MM.1S (cell line): ENCODE measurements around the gene BCL2.

Source experiments
- DNase-seq: peaks from one replicate; pipeline ENCODE4 v3.0.0-alpha.2; 2015
- H2AFZ ChIP-seq: fragments of 300-600 bp; sonication (generic); 2 replicates; pipeline ENCODE4 v1.6.0; 2016; ENCODE audit warnings: antibody characterized with exemption, low read length
- H3F3A ChIP-seq: fragments of 300-600 bp; sonication (generic); 2 replicates; pipeline ENCODE4 v1.6.1; 2016; ENCODE audit warnings: mild to moderate bottlenecking, antibody characterized with exemption, low read length, moderate library complexity, mixed read lengths; ENCODE audit not compliant: insufficient read depth
- H3K27ac ChIP-seq: fragments of 300-600 bp; sonication (generic); 2 replicates; pipeline ENCODE4 v1.5.1; 2016; ENCODE audit warnings: mild to moderate bottlenecking, low read length
- H3K27me3 ChIP-seq: fragments of 300-600 bp; sonication (generic); replicated peaks from 2 replicates; pipeline ENCODE4 v1.6.0; 2016; ENCODE audit warnings: low read length; ENCODE audit not compliant: insufficient read depth
- H3K36me3 ChIP-seq: fragments of 300-600 bp; sonication (generic); replicated peaks from 2 replicates; pipeline ENCODE4 v1.6.1; 2016; ENCODE audit warnings: mild to moderate bottlenecking, low read length, mixed read lengths; ENCODE audit not compliant: insufficient read depth
- H3K4me1 ChIP-seq: fragments of 300-600 bp; sonication (generic); 2 replicates; pipeline ENCODE4 v1.6.1; 2016; ENCODE audit warnings: low read length, mixed read lengths
- H3K4me2 ChIP-seq: fragments of 300-600 bp; sonication (generic); 2 replicates; pipeline ENCODE4 v1.6.0; 2016; ENCODE audit warnings: low read depth, low read length
- H3K4me3 ChIP-seq: fragments of 300-600 bp; sonication (generic); 2 replicates; pipeline ENCODE4 v1.5.1; 2016; ENCODE audit warnings: low read length, mixed read lengths
- H3K79me2 ChIP-seq: fragments of 300-600 bp; sonication (generic); 2 replicates; pipeline ENCODE4 v1.6.1; 2016; ENCODE audit warnings: mixed run types, low read length, mixed read lengths
- H3K9ac ChIP-seq: fragments of 300-600 bp; sonication (generic); 2 replicates; pipeline ENCODE4 v1.6.1; 2016; ENCODE audit warnings: low read length, mixed read lengths
- H3K9me2 ChIP-seq: fragments of 300-600 bp; sonication (generic); replicated peaks from 2 replicates; pipeline ENCODE4 v1.6.1; 2016; ENCODE audit warnings: mild to moderate bottlenecking, low read length, mixed read lengths; ENCODE audit not compliant: insufficient read depth
- H3K9me3 ChIP-seq: fragments of 300-600 bp; sonication (generic); replicated peaks from 2 replicates; pipeline ENCODE4 v1.6.1; 2016; ENCODE audit warnings: mild to moderate bottlenecking, low read length, mixed read lengths; ENCODE audit not compliant: insufficient read depth
- H4K20me1 ChIP-seq: fragments of 300-600 bp; sonication (generic); 2 replicates; pipeline ENCODE4 v1.6.1; 2016; ENCODE audit warnings: mild to moderate bottlenecking, low read length, moderate library complexity, mixed read lengths; ENCODE audit not compliant: insufficient read depth
- EZH2 ChIP-seq: fragments of 300-600 bp; sonication (generic); optimal IDR thresholded peaks from 2 replicates; pipeline ENCODE3; 2017; ENCODE audit warnings: low read depth, mild to moderate bottlenecking, antibody characterized with exemption, low read length, mixed read lengths
- EZH2phosphoT487 ChIP-seq: fragments of 300-600 bp; sonication (generic); IDR thresholded peaks from 2 replicates; pipeline ENCODE4 v1.6.1; 2018; ENCODE audit warnings: antibody characterized with exemption, low read length
- TF ChIP-seq, protein P1 (sequence below): fragments of 300-600 bp; sonication (generic); IDR thresholded peaks from 2 replicates; pipeline ENCODE4 v1.5.1; 2016; ENCODE audit warnings: antibody characterized with exemption, low read length, mixed read lengths

The BCL2 gene

DNA sequence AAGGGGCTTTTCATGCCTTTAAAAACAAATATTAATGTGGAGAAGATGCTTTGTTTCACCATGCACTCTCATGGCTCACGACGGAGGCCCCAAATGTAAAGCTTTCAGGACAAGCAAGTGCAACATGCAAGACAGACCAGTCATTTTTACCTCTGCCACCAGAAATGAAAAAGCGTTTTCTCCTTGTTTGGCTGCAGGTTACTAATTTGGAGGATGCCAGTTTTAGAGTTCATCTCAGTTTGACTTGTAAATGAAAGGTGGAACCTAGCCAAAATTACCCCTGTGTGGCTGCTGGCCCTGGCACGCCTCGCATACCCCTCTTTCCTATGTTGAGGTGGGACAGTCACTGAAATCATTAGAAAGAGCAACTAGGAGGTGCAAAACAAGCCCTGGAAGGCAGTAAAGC is 138.6 kb downstream of the BCL2 start:
- no peak overlapping the region for H3K4me3 ChIP-seq
- no peaks in the 10 kb centered on the region for H4K20me1 ChIP-seq
- no peaks in the 10 kb centered on the region for H3K27me3 ChIP-seq
- H3K36me3 ChIP-seq = no peaks in the 10 kb centered on the region
- no peaks in the 10 kb centered on the region for H3K9me3 ChIP-seq
- H3K4me1 ChIP-seq = peaks cover 12% of the 10 kb centered on the region
- H3K9ac ChIP-seq = no peak overlapping the region
- H3F3A ChIP-seq = no peaks in the 10 kb centered on the region
- DNase-seq = no peak
- TF ChIP-seq EZH2 = no peak
- TF ChIP-seq, protein P1, sequence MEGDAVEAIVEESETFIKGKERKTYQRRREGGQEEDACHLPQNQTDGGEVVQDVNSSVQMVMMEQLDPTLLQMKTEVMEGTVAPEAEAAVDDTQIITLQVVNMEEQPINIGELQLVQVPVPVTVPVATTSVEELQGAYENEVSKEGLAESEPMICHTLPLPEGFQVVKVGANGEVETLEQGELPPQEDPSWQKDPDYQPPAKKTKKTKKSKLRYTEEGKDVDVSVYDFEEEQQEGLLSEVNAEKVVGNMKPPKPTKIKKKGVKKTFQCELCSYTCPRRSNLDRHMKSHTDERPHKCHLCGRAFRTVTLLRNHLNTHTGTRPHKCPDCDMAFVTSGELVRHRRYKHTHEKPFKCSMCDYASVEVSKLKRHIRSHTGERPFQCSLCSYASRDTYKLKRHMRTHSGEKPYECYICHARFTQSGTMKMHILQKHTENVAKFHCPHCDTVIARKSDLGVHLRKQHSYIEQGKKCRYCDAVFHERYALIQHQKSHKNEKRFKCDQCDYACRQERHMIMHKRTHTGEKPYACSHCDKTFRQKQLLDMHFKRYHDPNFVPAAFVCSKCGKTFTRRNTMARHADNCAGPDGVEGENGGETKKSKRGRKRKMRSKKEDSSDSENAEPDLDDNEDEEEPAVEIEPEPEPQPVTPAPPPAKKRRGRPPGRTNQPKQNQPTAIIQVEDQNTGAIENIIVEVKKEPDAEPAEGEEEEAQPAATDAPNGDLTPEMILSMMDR = no peak
- no peak for TF ChIP-seq EZH2phosphoT487
- no peaks in the 10 kb centered on the region for H3K9me2 ChIP-seq
- no peak overlapping the region for H2AFZ ChIP-seq
- no peak overlapping the region for H3K4me2 ChIP-seq
- no peak overlapping the region for H3K27ac ChIP-seq
- peaks cover 85% of the 10 kb centered on the region for H3K79me2 ChIP-seq

DNA sequence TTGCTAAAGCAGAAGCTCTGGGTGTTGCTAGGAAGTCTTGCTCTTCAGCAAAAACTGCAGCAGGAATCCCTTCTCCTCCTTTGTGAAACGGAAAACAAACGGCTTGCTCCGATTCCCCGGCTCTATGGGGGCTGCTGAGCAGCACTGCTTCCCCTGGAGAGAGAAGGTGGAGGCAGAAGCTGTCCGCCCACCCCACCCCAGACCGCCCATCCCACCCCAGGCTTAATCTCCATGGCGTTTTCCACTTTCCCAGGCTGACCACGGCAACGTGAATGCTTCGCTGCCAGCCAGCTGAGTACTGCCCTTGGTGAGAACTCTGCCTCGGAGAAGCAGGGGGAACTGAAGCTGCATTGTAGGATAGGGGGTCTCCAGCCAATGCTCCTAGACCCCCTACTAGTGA is 139.2 kb downstream of the BCL2 start:
- peaks cover 85% of the 10 kb centered on the region for H3K79me2 ChIP-seq
- peaks cover 6% of the 10 kb centered on the region for H3K4me1 ChIP-seq
- no peak overlapping the region for H3K4me3 ChIP-seq
- no peaks in the 10 kb centered on the region for H3F3A ChIP-seq
- H3K36me3 ChIP-seq = no peaks in the 10 kb centered on the region
- H3K9me2 ChIP-seq = no peaks in the 10 kb centered on the region
- no peaks in the 10 kb centered on the region for H4K20me1 ChIP-seq
- H2AFZ ChIP-seq = no peak overlapping the region
- no peak for DNase-seq
- H3K27me3 ChIP-seq = no peaks in the 10 kb centered on the region
- TF ChIP-seq, protein P1 = no peak
- TF ChIP-seq EZH2 (no peak), EZH2phosphoT487 (no peak)
- H3K4me2 ChIP-seq = no peak overlapping the region
- no peak overlapping the region for H3K9ac ChIP-seq
- no peak overlapping the region for H3K27ac ChIP-seq
- no peaks in the 10 kb centered on the region for H3K9me3 ChIP-seq

DNA sequence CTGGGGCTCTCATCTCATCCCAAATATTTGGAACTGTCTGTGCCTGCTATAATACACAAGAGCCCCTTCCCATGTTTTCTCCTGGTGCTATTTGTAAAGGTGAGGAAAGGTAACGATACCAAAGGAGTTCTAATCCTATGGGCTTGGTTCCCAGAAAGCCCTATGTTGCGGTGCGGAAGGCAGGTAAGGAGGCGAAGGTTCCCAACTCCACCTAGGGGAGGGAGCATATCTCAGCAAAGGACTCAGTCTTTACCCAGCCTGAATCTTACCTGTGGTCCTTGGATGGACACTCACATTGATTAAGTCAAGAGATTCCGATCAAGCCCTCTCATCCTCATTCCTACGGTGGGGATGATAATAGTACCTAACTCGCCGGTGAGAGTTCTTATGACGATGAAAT is 140.1 kb downstream of the BCL2 start:
- H3K9me3 ChIP-seq = no peaks in the 10 kb centered on the region
- no peak for DNase-seq
- no peaks in the 10 kb centered on the region for H3K27me3 ChIP-seq
- no peaks in the 10 kb centered on the region for H4K20me1 ChIP-seq
- no peak overlapping the region for H2AFZ ChIP-seq
- H3K36me3 ChIP-seq = no peaks in the 10 kb centered on the region
- H3K4me2 ChIP-seq = no peak overlapping the region
- no peaks in the 10 kb centered on the region for H3K4me1 ChIP-seq
- no peaks in the 10 kb centered on the region for H3K9me2 ChIP-seq
- no peaks in the 10 kb centered on the region for H3F3A ChIP-seq
- peaks cover 82% of the 10 kb centered on the region for H3K79me2 ChIP-seq
- no peak overlapping the region for H3K9ac ChIP-seq
- no peak for TF ChIP-seq EZH2
- H3K27ac ChIP-seq = no peak overlapping the region
- H3K4me3 ChIP-seq = no peak overlapping the region

DNA sequence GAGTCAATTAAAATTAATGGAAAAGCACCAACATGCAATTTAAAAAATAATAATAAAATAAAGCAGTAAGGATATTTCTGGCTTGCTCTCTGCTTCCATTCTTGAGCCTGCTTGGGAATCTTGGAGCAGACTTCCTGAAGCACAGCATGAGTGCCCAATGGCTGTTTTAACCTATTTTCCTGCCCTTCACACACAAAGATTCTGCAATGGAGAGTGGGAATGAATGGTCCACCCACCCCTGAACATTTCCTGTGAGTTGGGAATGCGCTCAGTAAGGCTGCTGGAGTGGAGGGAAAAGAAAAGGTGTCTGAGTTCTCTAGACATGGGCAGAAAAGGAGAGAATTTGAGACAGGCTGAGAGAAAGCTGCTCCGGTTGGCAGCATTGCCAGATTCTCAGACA is 140.6 kb downstream of the BCL2 start:
- Histone ChIP-seq H3K79me2 (peaks cover 81% of the 10 kb centered on the region), H3F3A (no peaks in the 10 kb centered on the region), H3K9me3 (no peaks in the 10 kb centered on the region), H3K27ac (no peak overlapping the region), H3K9ac (no peak overlapping the region), H2AFZ (no peak overlapping the region), H3K4me1 (no peaks in the 10 kb centered on the region), H3K36me3 (no peaks in the 10 kb centered on the region), H3K4me3 (no peak overlapping the region), H3K4me2 (no peak overlapping the region), H3K27me3 (no peaks in the 10 kb centered on the region), H4K20me1 (no peaks in the 10 kb centered on the region), H3K9me2 (no peaks in the 10 kb centered on the region)
- TF ChIP-seq EZH2phosphoT487 = no peak
- TF ChIP-seq, protein P1 = no peak
- no peak for TF ChIP-seq EZH2
- no peak for DNase-seq
